NCI-H345 (cell line): ENCODE data around the gene PWP1.

Source experiments
- DNase-seq: peaks from one replicate; lab custom pipeline; 2025; lab: John Stamatoyannopoulos, UW

PWP1 gene

DNA sequence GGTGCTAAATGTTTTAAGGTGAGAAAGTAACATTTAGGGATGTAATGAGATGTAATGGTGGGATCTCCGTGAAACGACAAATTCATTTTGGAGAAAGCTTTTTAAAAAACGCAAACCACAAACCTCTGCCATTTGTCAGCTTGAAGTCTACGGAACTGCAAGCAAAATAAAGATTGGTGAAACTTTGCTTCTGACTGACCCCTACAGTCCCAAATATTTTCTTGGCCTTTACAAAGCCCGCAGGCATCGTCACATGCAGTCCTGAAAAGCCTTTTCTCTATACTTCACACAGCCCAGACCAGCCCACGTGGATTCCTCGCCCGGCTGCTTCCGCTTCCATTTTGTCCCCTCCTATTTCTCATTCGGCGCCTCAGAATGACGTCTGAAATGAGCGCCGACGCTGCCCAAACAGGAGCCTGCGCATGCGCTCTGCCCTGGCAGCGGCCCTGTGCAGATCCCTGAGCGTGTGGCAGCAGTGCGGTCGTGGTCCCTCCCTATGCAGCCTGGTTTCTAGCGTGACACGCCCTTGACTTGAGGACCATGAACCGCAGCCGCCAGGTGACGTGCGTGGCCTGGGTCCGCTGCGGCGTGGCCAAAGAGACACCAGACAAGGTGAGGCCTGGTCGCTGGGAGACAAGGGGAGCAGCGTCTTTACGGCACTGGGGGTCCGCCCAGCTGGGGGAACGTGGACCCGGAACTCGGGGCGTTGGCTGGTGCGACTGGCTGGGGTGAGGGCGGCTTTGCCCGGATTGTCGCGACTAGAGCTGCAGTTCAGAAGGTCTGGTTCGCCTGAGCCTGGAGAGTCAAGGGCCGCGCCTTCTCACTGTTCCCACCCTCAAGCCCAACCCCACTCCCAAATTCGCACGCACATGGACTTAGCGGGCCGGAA, at the start of gene PWP1:
PWP1 (plus strand) TSS at position 440 of the 889 bp plus-strand sequence; CDS start at position 541, 101 bp downstream.
- peak; percentile 96 for DNase-seq

DNA sequence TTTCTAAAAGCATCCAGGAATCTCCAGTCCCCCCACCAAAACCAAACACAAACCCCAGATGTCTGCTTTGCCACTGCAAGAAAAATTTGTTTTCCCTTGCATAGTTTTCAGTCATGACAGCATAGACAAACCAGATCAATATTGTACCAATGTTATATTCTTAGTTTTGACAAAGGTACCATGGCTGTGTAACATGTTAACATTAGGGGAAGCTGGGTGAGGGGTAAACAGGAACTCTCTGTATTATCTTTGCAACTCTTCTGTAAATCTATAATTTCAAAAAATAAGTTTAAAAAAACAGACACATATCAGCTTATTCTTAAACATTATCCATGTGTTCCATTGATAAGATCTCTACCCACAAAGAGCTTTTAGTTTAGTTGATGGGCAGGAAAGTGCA, 44.4 kb upstream of the PWP1 start:
- DNase-seq = no peak

DNA sequence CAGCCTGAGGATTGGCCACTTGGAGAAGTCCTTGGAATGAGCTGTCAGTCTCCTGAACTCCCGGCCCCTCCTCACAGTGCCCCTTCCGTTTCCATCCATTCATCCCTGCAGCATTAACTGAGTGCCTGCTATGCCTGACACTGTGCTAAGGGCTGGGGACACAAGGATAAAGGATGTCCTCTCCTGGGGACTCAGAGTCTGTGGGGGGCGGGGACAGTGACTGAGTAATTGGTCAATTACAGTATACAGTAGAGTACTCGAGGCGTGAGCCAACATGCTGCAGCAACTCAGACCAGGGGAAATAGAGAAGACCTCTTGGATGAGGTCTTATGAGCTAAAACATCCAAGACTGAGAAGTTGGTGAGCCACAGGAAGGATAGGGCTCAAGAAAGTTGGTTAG, 43.4 kb upstream of the PWP1 start:
- DNase-seq = no peak

DNA sequence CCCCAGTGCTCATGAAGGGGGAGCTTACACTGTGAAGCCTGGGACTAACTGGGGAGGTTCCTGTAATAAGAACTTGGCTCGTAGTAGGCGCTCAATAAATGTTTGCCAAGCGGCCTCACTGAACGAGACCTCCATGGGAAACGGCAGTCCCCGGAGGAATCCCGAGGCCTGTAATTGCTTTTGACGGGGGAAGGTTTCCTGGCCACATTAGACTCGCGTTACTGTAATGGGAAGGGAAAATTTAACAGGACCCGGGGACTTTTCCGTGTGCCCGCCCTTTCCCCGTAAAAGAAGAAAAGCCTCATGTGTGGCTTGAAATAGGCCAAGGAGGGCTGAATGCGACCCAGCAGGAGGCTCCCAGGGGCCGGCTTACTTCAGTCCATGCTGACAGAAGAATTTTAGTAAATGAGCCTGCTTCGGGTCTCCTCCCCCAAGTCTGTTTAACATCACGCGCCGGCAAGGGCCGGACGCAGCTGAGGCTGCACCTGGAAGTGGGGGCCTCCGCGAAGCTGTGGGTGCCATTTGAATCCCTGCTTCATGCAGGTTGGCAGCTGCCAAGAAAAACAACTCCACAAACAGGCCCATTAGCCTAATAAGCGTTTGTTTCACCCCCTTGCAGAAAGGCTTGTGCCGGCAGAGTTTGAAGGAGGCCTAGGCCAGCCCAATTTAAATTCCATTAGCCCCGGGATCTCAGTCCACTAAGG, 39.8 kb upstream of the PWP1 start:
- DNase-seq = no peak

DNA sequence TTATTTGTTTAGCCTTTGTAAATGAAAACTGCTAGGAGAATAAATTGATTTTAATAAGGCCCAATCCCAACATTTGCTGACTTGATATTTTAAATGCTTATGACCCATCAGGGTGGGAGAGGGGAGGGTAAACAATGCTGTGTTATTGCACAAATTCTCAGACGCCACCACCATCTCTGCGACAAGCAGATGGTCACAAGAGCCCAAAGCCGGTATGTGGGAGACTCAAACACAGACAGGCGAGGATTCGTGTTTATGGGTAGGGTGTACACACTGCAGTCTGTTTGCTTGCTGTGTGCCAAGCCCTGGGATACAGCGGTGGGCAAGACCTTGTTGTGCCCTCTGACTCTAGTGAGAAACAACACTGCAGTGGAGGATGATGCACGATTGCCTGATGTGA, 39.2 kb upstream of the PWP1 start:
- no peak for DNase-seq

DNA sequence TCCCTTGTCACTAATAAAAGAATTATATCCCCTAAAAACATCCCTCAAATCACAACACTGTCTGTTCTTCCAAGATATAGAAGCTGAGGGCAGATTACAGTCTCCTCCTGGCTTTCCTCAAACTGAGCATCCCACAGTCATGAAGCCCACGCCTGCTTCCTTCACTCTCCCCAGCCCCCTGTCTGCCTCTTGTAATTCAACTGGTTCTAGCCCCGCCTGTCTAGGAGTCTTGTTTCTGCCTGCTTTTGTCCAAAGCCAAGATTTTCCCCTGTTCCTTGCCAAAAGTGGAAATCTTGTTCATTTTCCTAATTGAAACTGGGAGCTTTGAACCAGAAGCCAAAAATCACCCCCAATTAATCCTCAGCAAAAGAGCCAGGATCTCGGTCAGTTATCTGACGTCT, 35.9 kb upstream of the PWP1 start:
- DNase-seq = no peak

DNA sequence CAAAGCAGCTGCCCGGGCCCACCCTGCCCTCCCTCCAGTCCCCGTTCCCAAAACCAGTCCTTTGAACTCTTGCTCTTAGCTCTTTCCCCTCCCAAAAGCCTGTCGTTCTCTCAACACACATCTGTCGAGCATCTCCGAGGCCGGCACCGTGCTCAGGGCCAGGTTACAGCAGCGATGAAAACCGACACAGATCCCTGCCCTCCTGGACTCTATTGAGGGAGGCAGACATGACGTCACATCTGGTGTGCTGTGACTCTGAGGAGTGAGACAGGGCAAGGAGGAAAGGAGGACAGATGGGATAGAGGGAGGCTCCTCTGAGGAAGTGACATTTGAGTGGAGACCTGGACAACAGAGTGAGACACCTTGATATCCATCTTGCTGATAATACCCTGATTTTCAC, 34.6 kb upstream of the PWP1 start:
- DNase-seq = no peak

DNA sequence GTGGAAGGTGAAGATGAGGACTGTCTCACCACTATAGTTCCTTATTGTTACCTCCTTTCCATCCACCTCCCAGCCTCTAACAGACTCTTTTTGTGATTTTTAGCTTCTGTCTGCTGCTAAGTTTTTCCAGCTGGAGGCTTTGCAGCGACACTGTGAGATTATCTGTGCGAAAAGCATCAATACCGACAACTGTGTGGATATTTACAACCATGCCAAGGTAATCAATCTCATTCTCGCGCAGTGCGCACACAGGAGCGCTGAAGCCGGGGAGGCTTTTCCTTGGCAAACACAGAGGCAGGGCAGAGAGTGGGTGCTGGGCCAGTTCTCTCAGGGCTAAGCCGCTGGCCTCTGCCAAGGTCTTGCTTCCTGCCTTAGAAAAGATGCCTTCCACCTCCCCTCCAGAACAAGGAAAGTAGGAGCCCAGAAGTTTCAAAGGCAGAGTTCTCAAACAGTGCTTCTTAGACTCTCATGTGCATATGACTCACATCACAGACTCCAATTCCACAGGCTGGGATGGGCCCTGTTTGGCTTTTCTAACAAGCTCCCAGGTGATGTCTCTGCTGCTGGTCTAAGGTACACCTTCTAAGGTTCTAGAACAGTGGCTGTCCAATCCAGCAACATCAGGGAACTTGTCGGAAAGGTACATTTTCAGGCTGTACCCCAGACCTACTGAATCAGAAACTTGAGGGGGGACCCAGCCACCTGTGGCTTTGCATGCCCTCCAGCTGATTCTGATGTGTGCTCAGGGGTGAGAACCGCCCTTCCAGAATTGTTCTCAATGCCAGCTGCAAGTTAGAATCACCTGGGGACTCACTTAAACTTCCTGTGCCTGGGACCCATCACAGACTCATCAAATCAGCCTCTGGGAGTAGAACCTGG, 33.8 kb upstream of the PWP1 start:
- no peak for DNase-seq

DNA sequence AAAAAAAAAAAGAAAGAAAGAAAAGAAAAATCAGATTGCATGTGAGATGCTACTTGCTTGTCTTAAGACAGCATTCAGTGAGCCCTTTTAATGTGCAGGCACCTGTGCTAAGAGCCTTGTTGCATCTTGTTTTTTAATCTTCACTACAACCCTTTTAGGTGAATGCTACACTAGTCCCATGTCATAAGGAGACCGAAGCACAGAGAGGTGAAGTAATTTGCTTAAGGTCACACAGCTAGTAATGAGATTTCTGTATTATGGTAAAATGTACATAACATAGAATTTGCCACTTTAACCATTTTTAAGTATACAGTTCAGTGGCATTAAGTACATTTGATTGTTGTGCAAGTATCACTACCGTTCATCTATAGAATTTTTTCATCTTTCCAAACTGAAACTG, 32.1 kb upstream of the PWP1 start:
- no peak for DNase-seq

DNA sequence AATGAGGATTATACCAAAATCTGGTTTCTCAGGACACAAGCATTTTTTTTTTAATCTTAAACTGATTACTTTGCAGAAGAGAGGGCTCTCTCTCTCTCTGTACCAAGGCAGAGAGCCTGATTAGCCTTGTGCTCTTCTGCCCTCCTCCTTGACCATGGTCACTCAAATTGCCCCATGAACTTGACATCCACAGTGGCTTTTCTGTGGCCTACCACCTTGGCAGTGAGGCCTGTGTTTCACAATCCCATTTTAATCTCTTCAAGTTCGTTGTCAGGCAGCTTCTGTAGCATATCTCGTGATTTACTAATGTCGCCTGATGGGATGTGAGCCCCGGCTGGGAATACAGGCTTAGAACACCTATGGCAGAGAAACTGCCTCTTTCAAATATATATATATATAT, 30.7 kb upstream of the PWP1 start:
- DNase-seq = no peak

DNA sequence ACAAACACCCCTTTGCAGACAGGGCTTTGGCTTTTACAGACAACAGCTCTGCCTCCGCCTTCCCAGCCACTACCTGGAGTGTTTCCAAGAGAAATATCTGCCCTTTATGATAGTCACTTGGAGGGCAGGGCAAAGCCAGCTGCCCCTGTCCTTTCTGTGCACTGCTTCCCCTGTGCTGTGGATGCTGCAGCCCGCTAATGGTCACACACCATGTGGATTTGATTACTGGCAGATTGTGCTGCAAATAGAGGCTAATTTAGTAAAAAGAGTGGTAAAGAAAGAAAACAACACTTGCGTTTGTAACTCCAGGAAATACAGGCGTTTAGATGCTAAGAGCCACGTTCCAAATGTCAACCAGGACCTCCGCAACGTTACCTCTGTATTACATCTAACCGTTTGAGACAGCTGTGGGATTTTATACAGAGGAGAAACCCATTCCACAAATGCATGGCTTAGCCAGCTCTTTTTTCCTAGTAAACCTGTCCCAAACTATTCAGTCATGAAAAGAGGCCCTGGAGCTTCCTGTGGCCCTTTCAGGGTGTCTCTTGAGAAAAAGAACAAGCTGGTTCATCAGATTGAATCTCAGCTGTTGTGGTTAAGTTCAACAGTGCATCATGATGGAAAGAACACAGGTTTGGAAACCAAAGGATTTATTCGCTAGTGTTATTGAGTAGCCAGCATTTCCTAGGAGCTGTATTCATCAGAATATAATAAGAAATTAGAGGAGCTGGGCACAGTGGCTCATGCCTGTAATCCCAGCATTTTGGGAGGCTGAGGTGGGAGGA, 30.1 kb upstream of the PWP1 start:
- no peak for DNase-seq

DNA sequence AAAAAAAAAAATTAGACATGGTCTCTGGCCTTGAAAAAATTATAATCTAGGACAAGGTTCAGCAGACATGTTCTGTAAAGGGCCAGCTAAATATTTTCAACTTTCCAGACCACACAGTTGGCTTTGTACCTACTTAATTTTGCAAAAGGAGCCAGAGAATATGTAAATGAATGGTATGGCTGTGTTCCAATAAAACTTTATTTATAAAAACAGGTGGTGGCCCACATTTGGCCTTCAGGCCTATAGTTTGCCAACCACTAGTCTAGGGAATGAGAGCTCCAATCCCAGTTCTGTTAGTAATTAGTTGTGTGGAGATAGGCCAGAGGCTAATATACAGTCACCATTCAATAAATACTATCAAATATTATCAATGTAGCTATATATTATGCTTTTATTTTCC, 29.3 kb upstream of the PWP1 start:
- DNase-seq = no peak

DNA sequence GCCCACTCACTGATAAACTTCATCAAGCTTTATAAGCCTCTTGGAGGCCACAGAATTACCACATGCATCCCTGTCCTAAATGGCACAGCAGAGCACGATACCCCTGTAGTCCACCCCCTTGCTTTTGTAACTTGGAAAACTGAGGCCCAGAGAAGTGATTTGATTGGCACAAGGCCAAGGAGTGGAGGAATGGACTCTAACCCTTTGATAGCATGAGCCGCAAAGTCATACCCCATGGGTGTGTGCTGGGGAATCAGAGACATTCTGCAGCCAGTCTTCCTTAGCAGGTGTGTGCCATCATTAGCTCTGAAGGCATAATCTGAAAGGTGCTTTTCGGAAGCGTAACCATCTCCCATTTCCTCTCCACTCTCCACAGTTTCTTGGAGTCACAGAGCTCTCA, 28.5 kb upstream of the PWP1 start:
- no peak for DNase-seq

DNA sequence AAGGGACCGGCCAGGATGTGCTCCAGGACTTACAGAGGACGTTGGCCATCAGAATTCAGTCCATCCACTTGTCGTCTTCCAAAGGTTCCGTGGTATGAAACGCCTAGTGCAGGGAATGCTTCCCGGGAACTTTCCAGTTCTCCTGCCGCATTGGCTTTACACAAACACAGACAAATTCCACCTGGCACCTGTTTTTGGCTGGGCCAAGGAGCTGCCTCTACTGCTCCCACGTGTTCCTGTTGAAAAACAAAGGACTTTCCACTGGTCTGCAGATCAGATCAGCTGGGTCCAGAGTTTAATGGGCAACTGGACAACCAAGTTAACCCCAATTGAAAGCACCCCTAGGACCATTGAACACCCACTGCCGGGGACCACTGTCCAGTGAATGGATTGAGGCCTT, 28.0 kb upstream of the PWP1 start:
- DNase-seq = no peak

DNA sequence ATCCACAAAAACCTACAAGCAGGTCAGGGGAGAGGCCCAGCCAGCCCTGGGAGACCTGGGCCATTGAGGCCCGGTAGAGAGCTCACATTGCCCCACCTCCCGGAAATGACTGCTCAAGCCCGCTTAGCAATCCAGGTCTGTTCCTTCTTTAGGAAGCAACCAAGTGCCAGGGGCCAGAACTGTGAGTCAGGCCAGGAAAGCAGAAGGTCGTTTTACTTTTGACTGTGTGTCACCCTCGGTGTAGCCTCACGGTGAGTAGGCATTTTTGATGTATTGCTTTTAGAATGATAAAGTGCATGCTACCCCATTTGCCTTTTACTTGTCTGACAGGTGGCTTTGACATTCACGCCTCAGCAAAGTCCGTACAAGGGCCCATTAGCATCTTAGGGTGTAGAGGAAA, 25.4 kb upstream of the PWP1 start:
- DNase-seq = no peak

DNA sequence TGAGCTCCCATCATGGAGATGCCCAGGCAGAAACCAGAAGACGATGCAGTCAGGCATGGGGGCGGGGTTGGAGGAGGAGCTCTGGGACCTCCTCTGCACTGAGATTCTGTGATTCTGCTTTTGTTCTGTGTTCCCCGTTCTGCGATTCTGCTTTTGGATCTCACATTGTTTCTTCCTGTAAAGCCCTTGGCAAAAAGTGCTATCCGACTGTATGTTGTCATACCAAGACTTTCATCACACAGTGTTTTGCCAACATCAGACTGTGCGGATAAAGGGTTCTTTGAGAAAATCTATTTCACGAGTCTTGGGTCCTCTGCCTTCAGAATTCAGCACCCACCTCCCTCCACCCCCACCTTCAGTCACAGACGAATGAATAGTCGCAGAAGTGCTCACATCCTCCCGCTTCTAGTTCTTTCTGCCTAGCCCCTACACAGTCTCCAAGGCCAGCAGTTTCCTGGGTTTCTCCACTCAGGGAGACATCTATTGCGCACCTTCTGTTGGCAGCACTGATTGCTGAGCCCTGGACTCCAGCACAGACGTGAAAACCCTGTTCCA, 24.7 kb upstream of the PWP1 start:
- no peak for DNase-seq

DNA sequence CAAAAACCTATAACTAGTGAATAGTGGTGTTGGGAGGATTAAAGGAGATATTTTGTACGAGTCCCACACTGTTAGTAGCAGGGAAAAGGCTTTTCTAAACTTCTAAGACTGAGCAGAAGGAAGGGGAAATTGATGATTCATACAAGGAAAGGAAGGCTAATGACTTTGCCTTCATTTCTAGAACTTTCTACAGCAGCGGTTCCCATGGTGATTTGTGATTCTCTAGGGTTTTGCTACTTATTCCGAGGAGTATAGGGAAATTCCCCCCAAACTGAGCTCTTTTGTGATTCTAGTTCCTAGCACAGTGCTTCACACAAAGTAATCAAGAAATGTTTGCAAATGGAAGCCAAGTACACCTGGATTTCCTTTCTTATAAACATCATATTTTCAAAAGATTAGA, 23.8 kb upstream of the PWP1 start:
- no peak for DNase-seq

DNA sequence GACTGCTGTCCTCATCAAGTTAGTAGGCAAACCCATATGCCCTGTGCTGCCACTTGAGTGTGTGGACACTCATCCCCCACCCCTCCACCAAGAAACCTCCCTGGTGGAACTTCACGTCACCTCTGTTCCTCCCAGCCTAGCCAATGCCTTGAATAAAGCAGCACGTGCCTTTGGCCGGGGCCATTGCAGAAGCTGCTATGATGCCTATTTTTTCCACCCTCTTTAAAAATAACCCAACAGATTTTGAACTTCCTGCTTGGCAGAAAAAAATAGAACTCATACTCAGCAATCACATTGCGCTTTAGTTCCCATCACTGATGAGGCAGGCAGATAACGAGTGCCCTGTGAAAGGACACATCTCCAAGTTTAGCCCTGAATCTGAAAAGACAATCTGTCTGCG, 23.1 kb upstream of the PWP1 start:
- no peak for DNase-seq

DNA sequence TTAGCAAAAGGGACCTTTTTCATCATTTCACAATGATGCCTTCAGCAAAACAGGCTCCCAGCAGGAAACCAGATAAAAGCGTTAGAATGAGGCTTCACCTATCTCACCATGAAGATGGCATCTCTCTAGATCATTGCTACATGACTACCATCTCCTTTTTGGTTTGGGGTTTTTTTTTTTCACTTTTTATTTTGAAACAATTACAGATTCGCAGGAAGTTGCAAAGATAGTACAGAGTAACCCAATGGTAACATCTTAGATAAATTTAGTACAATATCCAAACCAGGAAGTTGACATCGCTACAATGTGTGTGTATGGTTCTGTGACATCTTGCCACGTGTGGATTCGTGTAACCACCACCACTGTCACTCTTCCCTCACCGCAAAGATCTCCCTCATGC, 22.3 kb upstream of the PWP1 start:
- no peak for DNase-seq

DNA sequence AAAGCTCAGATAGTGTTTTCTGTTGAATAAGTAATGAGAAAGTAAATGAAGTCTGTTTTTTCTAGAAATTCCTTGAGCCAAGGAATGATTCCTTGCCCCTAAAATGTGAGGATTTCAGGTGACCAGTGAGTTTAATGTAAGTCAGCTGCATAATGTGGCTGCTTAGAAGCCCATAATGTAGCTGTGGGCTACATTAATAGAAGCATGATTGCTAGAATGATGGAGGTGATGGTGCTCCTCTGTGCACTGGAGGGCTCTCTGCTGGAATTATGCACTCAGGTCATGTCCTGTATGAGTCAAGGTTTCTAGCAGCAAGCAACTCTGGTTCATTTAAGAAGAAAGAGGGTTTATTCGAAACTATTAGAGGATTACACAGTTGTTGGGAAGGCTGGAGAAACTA, 19.6 kb upstream of the PWP1 start:
- DNase-seq = no peak

DNA sequence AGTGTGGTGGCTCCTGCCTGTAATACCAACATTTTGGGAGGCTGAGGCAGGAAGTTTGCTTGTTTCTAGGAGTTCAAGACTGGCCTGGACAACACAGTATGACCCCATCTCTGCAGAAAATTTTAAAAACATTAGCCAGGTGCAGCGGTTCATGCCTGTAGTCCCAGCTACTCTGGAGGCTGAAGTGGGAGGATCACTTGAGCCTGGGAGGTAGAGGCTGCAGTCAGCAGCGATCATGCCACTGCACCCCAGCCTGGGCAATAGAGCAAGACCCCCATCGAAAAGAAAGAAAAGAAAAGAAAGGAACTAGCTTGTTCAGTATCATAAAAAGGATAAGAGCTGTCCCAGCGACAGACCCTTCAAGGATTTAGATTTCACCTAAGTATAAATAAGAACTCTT, 18.1 kb upstream of the PWP1 start:
- no peak for DNase-seq
